Naive thymus-derived CD4-positive, alpha-beta T cell (primary cell): ENCODE results near the gene AP1M1. TPM values are rescaled to one million over a fixed set of nuclear protein-coding genes. Genes with fewer than 3 reads are reported as not detected.
"Not testable (repeated sequence)": the region's sequence is repeated elsewhere in the genome, so short reads cannot be mapped to it uniquely, and the experiment has no call there.

Source experiments
- ATAC-seq: fragments of 150-1000 bp; cut with Tn5 transposase; 2 replicates; pipeline ENCODE4 v1.10.0; 2021; ENCODE audit warnings: mild to moderate bottlenecking, moderate library complexity
- CTCF ChIA-PET: fragments of 350-600 bp; sonication (Branson Sonifier 250); formaldehyde crosslinking; loops from one replicate; lab custom pipeline; 2021; ENCODE audit warnings: antibody characterized with exemption; lab: Charles Lee
- POLR2A ChIA-PET: fragments of 350-600 bp; sonication (Branson Sonifier 250); formaldehyde crosslinking; loops from one replicate; lab custom pipeline; 2021; ENCODE audit warnings: antibody characterized with exemption, inconsistent platforms; lab: Charles Lee
- DNase-seq, 9 donors: peaks; one replicate each; pipeline versions ENCODE4 v3.0.0 to v3.0.0-alpha.2; 2020 to 2022; ENCODE audit warnings: mixed read lengths in 1 of 9
- H3K27ac ChIP-seq: one replicate; pipeline ENCODE4 v1.7.0; 2013; ENCODE audit warnings: mild to moderate bottlenecking, low read depth, low read length, moderate library complexity
- H3K27me3 ChIP-seq, 2 donors: one replicate each; pipeline ENCODE4 v1.7.0; 2013; ENCODE audit warnings: low read length in 2 of 2, mild to moderate bottlenecking in 2 of 2, moderate library complexity in 2 of 2; ENCODE audit not compliant: control insufficient read depth in 2 of 2, insufficient read depth in 2 of 2
- H3K36me3 ChIP-seq, 3 experiments: 1 replicate in 2 of 3; 2 replicates in 1 of 3; pipeline ENCODE4 v1.7.0; 2013; ENCODE audit warnings: low read length in 3 of 3, mild to moderate bottlenecking in 3 of 3, moderate library complexity in 1 of 3; ENCODE audit not compliant: insufficient read depth in 3 of 3, control insufficient read depth in 2 of 3
- H3K4me1 ChIP-seq, 2 donors: one replicate each; pipeline ENCODE4 v1.7.0; 2013; ENCODE audit warnings: low read length in 2 of 2, mild to moderate bottlenecking in 2 of 2, moderate library complexity in 1 of 2; ENCODE audit not compliant: control insufficient read depth in 2 of 2, insufficient read depth in 2 of 2
- H3K4me3 ChIP-seq: 2 replicates; pipeline ENCODE4 v1.7.0; 2013; ENCODE audit warnings: mild to moderate bottlenecking, low read length
- H3K9me3 ChIP-seq, 3 experiments: 1 replicate in 2 of 3; 2 replicates in 1 of 3; pipeline ENCODE4 v1.7.0; 2013; ENCODE audit warnings: low read length in 3 of 3; ENCODE audit not compliant: control insufficient read depth in 2 of 3
- H3K27ac Mint-ChIP-seq, 9 donors: one replicate each; pipeline ENCODE4 v1.8.0; 2020 to 2022; ENCODE audit warnings: mixed read lengths in 9 of 9, mild to moderate bottlenecking in 8 of 9, moderate library complexity in 5 of 9, inconsistent platforms in 2 of 9
- H3K27me3 Mint-ChIP-seq, 5 donors: one replicate each; pipeline ENCODE4 v1.8.0; 2021 to 2022; ENCODE audit warnings: mixed read lengths in 5 of 5, mild to moderate bottlenecking in 1 of 5
- H3K36me3 Mint-ChIP-seq, 5 donors: one replicate each; pipeline ENCODE4 v1.8.0; 2020 to 2022; ENCODE audit warnings: mixed read lengths in 5 of 5, mild to moderate bottlenecking in 3 of 5, inconsistent platforms in 1 of 5
- H3K4me1 Mint-ChIP-seq, 7 donors: one replicate each; pipeline ENCODE4 v1.8.0; 2020 to 2022; ENCODE audit warnings: mixed read lengths in 7 of 7, mild to moderate bottlenecking in 3 of 7, inconsistent platforms in 1 of 7
- H3K4me3 Mint-ChIP-seq, 10 donors: one replicate each; pipeline ENCODE4 v1.8.0; 2020 to 2022; ENCODE audit warnings: mild to moderate bottlenecking in 10 of 10, mixed read lengths in 10 of 10, moderate library complexity in 6 of 10, inconsistent platforms in 2 of 10
- H3K9me3 Mint-ChIP-seq, 11 donors: one replicate each; pipeline ENCODE4 v1.8.0; 2020 to 2022; ENCODE audit warnings: mixed read lengths in 11 of 11, mild to moderate bottlenecking in 4 of 11, inconsistent platforms in 1 of 11, moderate library complexity in 1 of 11
- intact Hi-C, 2 donors: fragments of 100-400 bp; cut with micrococcal nuclease; formaldehyde crosslinking; loops; one replicate each; pipeline ENCODE4 v1.15.1; 2023
- polyA plus RNA-seq, 2 donors: library from polyadenylated mRNA; unstranded; fragments of 300-500 nt; fragmentation: Illumina TruSeq; gene quantifications; one replicate each; pipeline ENCODE4 v1.2.3, GENCODE V29; 2021
- total RNA-seq, 6 experiments: library from RNA in 5 of 6; stranded (reverse) in 5 of 6; gene quantifications; 1 replicate in 5 of 6; 2 replicates in 1 of 6; pipeline ENCODE4 v1.2.3 and lab custom pipeline; 2021 to 2026

Gene AP1M1
- total and polyA plus RNA-seq, 7 experiments from 2014 or later: 94.9 to 169 (median 134) TPM

DNA sequence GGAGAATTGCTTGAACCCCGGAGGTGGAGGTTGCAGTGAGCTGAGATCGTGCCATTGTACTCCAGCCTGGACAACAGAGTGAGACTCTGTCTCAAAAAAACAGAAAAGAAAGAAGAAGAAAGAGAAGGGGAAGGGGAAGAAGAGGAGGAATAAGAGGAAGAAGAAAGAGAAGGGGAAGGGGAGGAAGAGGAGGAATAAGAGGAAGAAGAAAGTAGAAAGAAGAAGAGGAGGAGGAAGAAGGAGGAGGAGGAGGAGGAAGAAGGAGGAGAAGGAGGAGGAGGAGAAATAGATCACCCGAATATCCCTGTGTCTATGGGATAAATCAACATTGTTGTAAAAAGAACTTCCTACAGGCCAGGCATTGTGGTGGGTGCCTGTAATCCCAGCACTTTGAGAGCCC lies 87.4 kb downstream of the AP1M1 start:
- Mint-ChIP-seq H3K4me1 (peaks cover 31 to 65% (median 50%) of the 10 kb centered on the region in 7 donors), H3K27ac (peak overlapping the region in 5 of 9 donors; percentile 14 to 98 (median 88)), H3K27me3 (peaks cover 0 to 49% (median 0%) of the 10 kb centered on the region in 5 donors), H3K4me3 (peak overlapping the region in 6 of 10 donors; percentile 6 to 71 (median 40))
- DNase-seq, H3K4me3 ChIP-seq, H3K9me3 ChIP-seq, H3K9me3 Mint-ChIP-seq, ATAC-seq, H3K36me3 Mint-ChIP-seq, intact Hi-C loops, H3K36me3 ChIP-seq, CTCF ChIA-PET, H3K27me3 ChIP-seq, H3K27ac ChIP-seq: not testable (repeated sequence)
- POLR2A ChIA-PET: interaction anchor here (1.0 to 3.0 kb wide), 5 partner anchors 43 to 98 kb away, joined by 3 to 19 read pairs (median 7); no protein-coding TSS in a partner anchor
- H3K4me1 ChIP-seq: peaks cover 9 to 34% of the 10 kb centered on the region in 2 donors

DNA sequence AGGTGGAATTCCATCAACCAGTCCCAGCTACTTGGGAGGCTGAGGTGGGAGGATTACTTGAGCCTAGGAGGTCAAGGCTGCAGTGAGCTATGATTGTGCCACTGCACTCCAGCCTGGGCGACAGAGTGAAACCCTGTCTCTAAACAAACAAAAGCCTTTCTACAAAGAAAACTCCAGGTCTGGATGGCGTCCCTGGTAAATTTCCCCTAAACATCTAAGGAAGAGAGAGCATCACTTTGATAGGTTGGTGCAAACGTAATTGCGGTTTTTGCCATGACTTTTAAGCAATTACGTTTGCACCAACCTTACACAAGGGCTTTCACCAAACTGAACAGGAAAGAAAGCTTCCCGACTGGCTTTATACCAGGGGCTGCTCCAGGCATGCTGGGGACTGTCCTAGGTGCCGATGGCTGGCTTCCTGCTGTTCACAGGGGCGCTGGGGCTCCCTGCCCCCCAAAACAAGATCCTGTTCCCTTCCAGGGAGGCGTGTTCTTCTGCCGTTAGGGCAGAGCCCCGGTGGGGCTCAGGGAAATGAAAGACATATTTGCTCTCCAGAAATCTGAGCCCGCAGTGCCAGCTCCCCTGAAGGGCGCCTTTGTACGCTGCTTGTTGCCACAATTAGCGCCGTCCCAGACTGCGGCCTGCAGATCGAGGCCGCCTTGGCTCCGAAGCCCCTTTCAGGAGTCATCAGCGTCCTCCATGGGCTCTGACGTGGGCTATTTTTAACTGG lies 88.2 kb downstream of the AP1M1 start:
- Mint-ChIP-seq H3K4me3 (peak overlapping the region in 9 of 10 donors; percentile 34 to 72 (median 65)), H3K4me1 (peaks cover 31 to 64% (median 49%) of the 10 kb centered on the region in 7 donors), H3K36me3 (peaks cover 0 to 2% (median 0%) of the 10 kb centered on the region in 5 donors), H3K27ac (peak overlapping the region in 8 of 9 donors; percentile 10 to 88 (median 75)), H3K27me3 (peaks cover 0 to 49% (median 0%) of the 10 kb centered on the region in 5 donors), H3K9me3 (peaks cover 0 to 2% (median 0%) of the 10 kb centered on the region in 11 donors)
- ATAC-seq (peak; percentile 71), DNase-seq (peak in 6 of 9 donors; percentile 23 to 46 (median 34))
- Histone ChIP-seq H3K4me3 (no peak overlapping the region), H3K27me3 (no peaks in the 10 kb centered on the region), H3K9me3 (no peaks in the 10 kb centered on the region), H3K4me1 (peaks cover 9 to 34% of the 10 kb centered on the region in 2 donors), H3K36me3 (no peaks in the 10 kb centered on the region), H3K27ac (no peak overlapping the region)
- ChIA-PET CTCF (no interaction called here), POLR2A (interaction anchor here (0.8 to 3.0 kb wide), 7 partner anchors 8 to 88 kb away, joined by 3 to 19 read pairs (median 3); partner anchors contain the start of gene KLF2)
- intact Hi-C loops: no loop called here

DNA sequence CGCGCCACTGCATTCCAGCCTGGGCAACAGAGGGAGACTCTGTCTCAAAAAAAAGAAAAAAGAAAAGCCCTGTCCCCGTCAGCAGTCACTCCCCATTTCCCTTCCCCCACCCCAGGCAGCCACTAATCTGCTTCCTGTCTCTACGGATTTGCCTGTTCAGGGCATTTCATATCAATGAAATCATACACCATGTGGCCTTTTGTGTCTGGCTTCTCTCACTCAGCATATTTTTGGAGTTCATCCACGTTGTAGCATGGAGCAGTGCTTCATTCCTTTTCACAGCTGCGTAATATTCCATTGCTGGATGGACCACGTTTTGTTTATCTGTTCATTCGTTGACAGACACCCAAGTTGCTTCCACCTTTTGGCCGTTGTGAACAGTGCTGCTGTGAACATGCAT lies 90.8 kb downstream of the AP1M1 start:
- Mint-ChIP-seq H3K27me3 (peaks cover 0 to 52% (median 0%) of the 10 kb centered on the region in 5 donors), H3K36me3 (no peaks in the 10 kb centered on the region), H3K4me1 (peaks cover 25 to 46% (median 36%) of the 10 kb centered on the region in 7 donors), H3K4me3 (no peak overlapping the region), H3K9me3 (peaks cover 0 to 2% (median 0%) of the 10 kb centered on the region in 11 donors), H3K27ac (peak overlapping the region in 1 of 9 donors; percentile 53)
- Histone ChIP-seq H3K4me3 (no peak overlapping the region), H3K27ac (no peak overlapping the region), H3K9me3 (no peaks in the 10 kb centered on the region), H3K36me3 (no peaks in the 10 kb centered on the region), H3K27me3 (no peaks in the 10 kb centered on the region), H3K4me1 (peaks cover 4 to 28% of the 10 kb centered on the region in 2 donors)
- POLR2A ChIA-PET: interaction anchor here (0.6 to 1.8 kb wide), 4 partner anchors 20 to 703 kb away, joined by 3 to 8 read pairs (median 4); partner anchors contain the start of gene KLF2
- peak in 3 of 9 donors; percentile 17 to 31 (median 29) for DNase-seq
- intact Hi-C loops: no loop called here
- CTCF ChIA-PET: no interaction called here
- ATAC-seq: no peak

DNA sequence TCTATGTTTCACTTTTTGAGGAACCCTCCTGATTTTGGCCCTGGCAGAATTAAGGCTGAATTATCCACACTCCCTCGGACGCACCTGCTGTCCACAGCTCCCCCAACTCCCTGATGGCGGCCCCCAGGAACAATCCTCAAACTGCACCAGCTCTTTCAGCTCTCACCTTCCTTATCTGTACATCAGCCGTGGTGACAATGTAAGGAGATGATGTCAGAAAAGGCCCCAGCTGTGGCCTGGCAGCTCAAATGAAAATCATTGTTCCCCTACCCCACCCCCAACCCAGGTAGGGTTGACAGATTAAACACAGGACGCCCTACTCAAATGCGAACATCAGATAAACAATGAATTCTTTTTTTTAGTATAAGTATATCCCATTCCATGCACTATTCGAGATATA lies 91.9 kb downstream of the AP1M1 start:
- peaks cover 0 to 18% of the 10 kb centered on the region in 2 donors for H3K4me1 ChIP-seq
- intact Hi-C loops: no loop called here
- no peaks in the 10 kb centered on the region for H3K36me3 ChIP-seq
- DNase-seq (peak in 1 of 9 donors; percentile 31), ATAC-seq (no peak)
- Mint-ChIP-seq H3K9me3 (peaks cover 0 to 2% (median 0%) of the 10 kb centered on the region in 11 donors), H3K27me3 (peaks cover 0 to 48% (median 0%) of the 10 kb centered on the region in 5 donors), H3K4me1 (peaks cover 15 to 36% (median 26%) of the 10 kb centered on the region in 7 donors), H3K27ac (peak overlapping the region in 4 of 9 donors; percentile 12 to 75 (median 36)), H3K36me3 (no peaks in the 10 kb centered on the region), H3K4me3 (peak overlapping the region in 1 of 10 donors; percentile 29)
- CTCF ChIA-PET: no interaction called here
- no peaks in the 10 kb centered on the region for H3K27me3 ChIP-seq
- no peak overlapping the region for H3K4me3 ChIP-seq
- no peak overlapping the region for H3K27ac ChIP-seq
- no peaks in the 10 kb centered on the region for H3K9me3 ChIP-seq
- POLR2A ChIA-PET: interaction anchor here (0.8 kb wide), 1 partner anchor 77 kb away, joined by 3 read pairs; no protein-coding TSS in a partner anchor

DNA sequence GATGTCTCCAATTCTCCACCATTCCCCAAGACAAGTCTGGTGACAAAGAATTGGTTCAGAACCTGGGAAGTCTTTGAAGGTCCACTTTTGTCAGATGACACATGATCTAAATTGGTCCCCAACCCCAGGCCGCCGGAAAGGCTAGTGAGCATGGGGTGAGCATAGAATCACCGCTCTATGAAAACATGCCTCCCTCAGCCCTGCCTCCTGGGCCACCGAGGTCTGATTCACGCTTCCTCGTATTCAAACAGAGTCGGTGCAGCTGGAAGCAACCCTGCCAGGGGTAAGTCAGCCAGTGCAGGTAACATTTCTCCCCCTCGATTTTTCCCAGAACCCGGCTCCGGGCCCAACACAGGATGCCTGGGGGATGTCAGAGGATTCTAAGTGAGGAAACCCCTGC lies 93.0 kb downstream of the AP1M1 start:
- CTCF ChIA-PET: no interaction called here
- H3K4me1 Mint-ChIP-seq: peaks cover 9 to 25% (median 18%) of the 10 kb centered on the region in 7 donors
- Histone ChIP-seq H3K4me1 (peaks cover 0 to 13% of the 10 kb centered on the region in 2 donors), H3K9me3 (no peaks in the 10 kb centered on the region), H3K36me3 (no peaks in the 10 kb centered on the region), H3K4me3 (no peak overlapping the region), H3K27me3 (no peaks in the 10 kb centered on the region), H3K27ac (no peak overlapping the region)
- intact Hi-C loops: no loop called here
- POLR2A ChIA-PET: interaction anchor here (1.2 kb wide), 1 partner anchor 80 kb away, joined by 10 read pairs; no protein-coding TSS in a partner anchor
- H3K9me3 Mint-ChIP-seq: peaks cover 0 to 2% (median 0%) of the 10 kb centered on the region in 11 donors
- no peak overlapping the region for H3K4me3 Mint-ChIP-seq
- DNase-seq: no peak
- no peak overlapping the region for H3K27ac Mint-ChIP-seq
- ATAC-seq: no peak
- H3K27me3 Mint-ChIP-seq: peaks cover 0 to 40% (median 0%) of the 10 kb centered on the region in 5 donors
- H3K36me3 Mint-ChIP-seq: no peaks in the 10 kb centered on the region

DNA sequence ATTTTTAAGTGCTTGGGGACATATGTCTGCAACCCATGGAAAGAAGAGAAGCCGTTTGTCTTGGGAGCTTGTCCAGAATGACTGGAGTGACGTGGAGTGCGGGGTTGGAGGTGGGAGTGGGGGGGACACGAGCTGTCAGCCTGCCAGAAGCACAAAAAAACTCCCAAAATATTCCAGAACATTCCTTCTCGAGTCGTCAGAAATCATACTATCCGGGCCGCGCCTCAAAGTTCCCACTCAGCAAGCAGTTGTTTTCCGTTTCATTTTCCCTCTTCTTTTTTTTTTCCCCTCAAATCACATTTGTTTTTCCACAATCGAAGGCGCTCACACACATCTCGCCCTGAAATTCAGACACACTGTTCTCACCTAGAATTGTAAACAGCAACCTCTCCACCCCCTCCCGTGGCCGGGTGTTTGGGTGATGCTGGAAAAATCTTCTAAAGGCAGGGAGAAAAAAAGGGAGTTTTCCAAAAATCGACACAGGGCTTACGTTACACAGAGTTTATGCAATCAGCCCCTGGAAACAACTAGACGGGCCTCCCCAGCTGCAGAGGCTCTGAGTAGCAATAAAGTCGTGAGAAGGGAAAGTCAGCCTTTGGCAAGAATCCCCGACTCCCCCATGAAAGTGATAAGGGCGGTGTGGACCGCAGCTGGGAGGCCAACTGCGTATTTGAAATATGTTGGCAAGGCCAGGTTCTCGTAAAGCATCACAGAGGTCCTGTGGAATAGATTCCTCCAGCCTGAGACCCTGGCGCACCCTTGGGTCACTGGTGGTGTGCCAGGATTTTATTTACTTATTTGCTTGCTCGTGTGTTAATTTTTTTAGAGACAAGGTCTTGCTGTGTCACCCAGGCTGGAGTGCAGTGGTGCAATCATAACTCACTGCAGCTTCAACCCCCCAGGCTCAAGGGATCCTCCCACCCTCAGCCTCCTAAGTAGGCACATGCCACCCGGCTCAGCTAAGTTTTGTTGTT lies 95.7 kb downstream of the AP1M1 start:
- peaks cover 0 to 30% (median 0%) of the 10 kb centered on the region in 5 donors for H3K27me3 Mint-ChIP-seq
- no peak overlapping the region for H3K4me3 Mint-ChIP-seq
- Histone ChIP-seq H3K4me3 (no peak overlapping the region), H3K9me3 (no peaks in the 10 kb centered on the region), H3K27ac (no peak overlapping the region), H3K27me3 (no peaks in the 10 kb centered on the region), H3K36me3 (no peaks in the 10 kb centered on the region), H3K4me1 (no peaks in the 10 kb centered on the region)
- no peak for ATAC-seq
- H3K4me1 Mint-ChIP-seq: peaks cover 0 to 9% (median 4%) of the 10 kb centered on the region in 7 donors
- no peak for DNase-seq
- no peaks in the 10 kb centered on the region for H3K36me3 Mint-ChIP-seq
- peaks cover 0 to 2% (median 0%) of the 10 kb centered on the region in 11 donors for H3K9me3 Mint-ChIP-seq
- intact Hi-C loops: no loop called here
- ChIA-PET CTCF (interaction anchor here (0.6 to 0.8 kb wide), 2 partner anchors 32 to 45 kb away, joined by 3 read pairs; no protein-coding TSS in a partner anchor), POLR2A (interaction anchor here (0.8 to 1.6 kb wide), 3 partner anchors 10 to 25 kb away, joined by 3 to 5 read pairs (median 3); no protein-coding TSS in a partner anchor)
- peak overlapping the region in 1 of 9 donors; percentile 48 for H3K27ac Mint-ChIP-seq
